Lower leg skin (tissue), 3 donors: ENCODE results near the gene RAD9A.

Experiments used
- CTCF ChIP-seq, 3 donors: fragments of 450-650 bp; IDR thresholded peaks; one replicate each; pipeline ENCODE4 v1.5.1; 2016; ENCODE audit warnings: antibody characterized with exemption in 3 of 3, mild to moderate bottlenecking in 3 of 3, moderate library complexity in 2 of 3
- POLR2A ChIP-seq, 2 donors: fragments of 450-650 bp; IDR thresholded peaks; one replicate each; pipeline ENCODE4 v1.6.1; 2016 to 2017; ENCODE audit warnings: antibody characterized with exemption in 2 of 2, mild to moderate bottlenecking in 1 of 2, moderate library complexity in 1 of 2

GRCh38 chr11:67422891-67423290, 31.1 kb downstream of the RAD9A start:
- TF ChIP-seq CTCF (IDR thresholded peaks at IDR 0.05) (no peak), POLR2A (IDR thresholded peaks at IDR 0.05) (no peak)
